ENCODE results near the gene ARHGAP24. TPM values are rescaled to one million over a fixed set of nuclear protein-coding genes. Genes with fewer than 3 reads are reported as not detected.

The ARHGAP24 gene
- total RNA-seq, 2 donors from 2014 or later, result 66.8 to 85.6 TPM

DNA sequence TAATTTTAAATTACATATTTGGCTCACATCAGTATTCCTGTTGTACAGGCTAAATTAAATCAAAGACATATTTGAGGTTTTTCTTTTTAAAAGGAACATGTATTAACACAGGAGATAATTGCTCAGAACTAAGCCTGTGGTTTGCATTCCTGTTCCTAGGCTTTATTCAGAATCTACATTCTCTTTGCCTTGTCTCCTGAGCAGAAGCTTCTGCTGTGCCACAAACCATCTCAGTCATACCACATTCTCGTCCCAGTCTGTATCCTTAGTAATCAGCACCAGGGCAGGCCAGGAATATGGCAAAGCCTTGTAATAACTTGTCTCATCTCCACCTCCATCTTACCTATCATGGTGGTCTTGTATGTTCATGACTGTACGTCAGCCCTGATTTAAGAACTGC lies 162.8 kb downstream of the ARHGAP24 start:
- Mint-ChIP-seq H3K27me3 (ENCODE audit: insufficient read depth) (no peaks in the 10 kb centered on the region), H3K36me3 (ENCODE audit: low read depth) (no peaks in the 10 kb centered on the region), H3K9me3 (no peaks in the 10 kb centered on the region), H3K4me3 (no peak overlapping the region), H3K27ac (no peak overlapping the region), H3K4me1 (peaks cover 7% of the 10 kb centered on the region)
- Histone ChIP-seq H3K9me3 (ENCODE audit: control insufficient read depth, low read length) (no peaks in the 10 kb centered on the region), H3K9ac (ENCODE audit: extremely low read depth, low read length, poor library complexity, severe bottlenecking) (no peak overlapping the region), H3K27me3 (ENCODE audit: control insufficient read depth, insufficient read depth, low read length, poor library complexity, severe bottlenecking) (no peaks in the 10 kb centered on the region), H3K36me3 (ENCODE audit: control insufficient read depth, insufficient read depth, low read length) (no peaks in the 10 kb centered on the region), H3K27ac (ENCODE audit: low read depth, low read length) (no peak overlapping the region), H3K4me3 (ENCODE audit: low read length) (no peak overlapping the region), H3K4me1 (ENCODE audit: control insufficient read depth, insufficient read depth, low read length) (no peaks in the 10 kb centered on the region)
- TF ChIP-seq, protein P1, sequence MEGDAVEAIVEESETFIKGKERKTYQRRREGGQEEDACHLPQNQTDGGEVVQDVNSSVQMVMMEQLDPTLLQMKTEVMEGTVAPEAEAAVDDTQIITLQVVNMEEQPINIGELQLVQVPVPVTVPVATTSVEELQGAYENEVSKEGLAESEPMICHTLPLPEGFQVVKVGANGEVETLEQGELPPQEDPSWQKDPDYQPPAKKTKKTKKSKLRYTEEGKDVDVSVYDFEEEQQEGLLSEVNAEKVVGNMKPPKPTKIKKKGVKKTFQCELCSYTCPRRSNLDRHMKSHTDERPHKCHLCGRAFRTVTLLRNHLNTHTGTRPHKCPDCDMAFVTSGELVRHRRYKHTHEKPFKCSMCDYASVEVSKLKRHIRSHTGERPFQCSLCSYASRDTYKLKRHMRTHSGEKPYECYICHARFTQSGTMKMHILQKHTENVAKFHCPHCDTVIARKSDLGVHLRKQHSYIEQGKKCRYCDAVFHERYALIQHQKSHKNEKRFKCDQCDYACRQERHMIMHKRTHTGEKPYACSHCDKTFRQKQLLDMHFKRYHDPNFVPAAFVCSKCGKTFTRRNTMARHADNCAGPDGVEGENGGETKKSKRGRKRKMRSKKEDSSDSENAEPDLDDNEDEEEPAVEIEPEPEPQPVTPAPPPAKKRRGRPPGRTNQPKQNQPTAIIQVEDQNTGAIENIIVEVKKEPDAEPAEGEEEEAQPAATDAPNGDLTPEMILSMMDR (conservative IDR thresholded peaks at IDR 0.05), result no peak
- WGBS, 2 experiments (ENCODE audit: insufficient coverage in 1 of 2, insufficient read length in 1 of 2), result 83 to 100% methylated on average over 1 to 2 of the region's 2 CpGs
- DNase-seq, result no peak

GRCh38 chr4:85639946-85640345 lies 165.0 kb downstream of the ARHGAP24 start:
- Mint-ChIP-seq H3K27me3 (ENCODE audit: insufficient read depth) (no peaks in the 10 kb centered on the region), H3K27ac (no peak overlapping the region), H3K4me3 (no peak overlapping the region), H3K4me1 (peaks cover 7% of the 10 kb centered on the region), H3K36me3 (ENCODE audit: low read depth) (no peaks in the 10 kb centered on the region), H3K9me3 (no peaks in the 10 kb centered on the region)
- TF ChIP-seq, protein P1 (conservative IDR thresholded peaks at IDR 0.05), result no peak
- Histone ChIP-seq H3K27ac (ENCODE audit: low read depth, low read length) (no peak overlapping the region), H3K9ac (ENCODE audit: extremely low read depth, low read length, poor library complexity, severe bottlenecking) (no peak overlapping the region), H3K27me3 (ENCODE audit: control insufficient read depth, insufficient read depth, low read length, poor library complexity, severe bottlenecking) (no peaks in the 10 kb centered on the region), H3K4me3 (ENCODE audit: low read length) (no peak overlapping the region), H3K9me3 (ENCODE audit: control insufficient read depth, low read length) (no peaks in the 10 kb centered on the region), H3K4me1 (ENCODE audit: control insufficient read depth, insufficient read depth, low read length) (no peaks in the 10 kb centered on the region), H3K36me3 (ENCODE audit: control insufficient read depth, insufficient read depth, low read length) (no peaks in the 10 kb centered on the region)
- DNase-seq, result no peak
- WGBS, 2 experiments (ENCODE audit: insufficient coverage in 1 of 2, insufficient read length in 1 of 2), result 93 to 97% methylated on average over 4 of the region's 4 CpGs

DNA sequence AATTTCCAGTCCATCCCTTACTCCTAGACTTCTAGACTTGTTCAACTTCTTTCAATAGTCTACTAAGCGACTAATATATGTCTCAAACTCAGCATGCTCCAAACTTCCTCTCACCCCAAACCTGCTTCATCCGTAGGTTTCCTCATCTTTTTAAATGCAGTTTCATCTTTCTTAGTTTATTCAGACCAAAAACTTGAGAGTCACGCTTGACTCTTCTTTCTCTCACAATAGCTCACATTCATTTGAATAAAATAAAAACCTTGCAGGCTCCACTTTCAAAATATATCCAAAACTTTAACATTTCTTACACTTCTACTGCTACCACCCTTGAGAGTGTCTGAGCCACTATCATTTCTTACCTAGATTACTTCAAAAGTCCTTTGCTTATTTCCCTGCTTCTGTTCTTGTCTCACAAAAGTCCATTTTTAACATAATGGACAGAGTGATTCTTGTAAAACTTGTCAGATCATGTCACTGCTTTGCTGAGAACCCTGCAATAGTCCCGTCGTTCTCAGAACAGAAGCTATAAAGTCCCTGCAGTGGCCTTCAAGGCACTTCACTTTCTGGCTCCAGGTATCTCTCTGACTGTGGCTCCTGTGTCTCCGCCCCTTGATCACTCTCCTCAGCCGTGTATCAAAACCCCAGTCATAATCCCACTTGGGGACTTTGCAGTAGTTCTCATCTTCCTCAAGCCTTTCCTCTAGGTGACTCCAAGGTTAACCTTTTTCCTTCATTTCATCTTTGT lies 167.6 kb downstream of the ARHGAP24 start:
- WGBS, 2 experiments (ENCODE audit: insufficient coverage in 1 of 2, insufficient read length in 1 of 2), result 87 to 91% methylated on average over 7 of the region's 7 CpGs
- peaks cover 7% of the 10 kb centered on the region for H3K4me1 Mint-ChIP-seq

More for the DNA sequence above, 167.6 kb downstream of the ARHGAP24 start:
- H3K27ac ChIP-seq (ENCODE audit: low read depth, low read length), result no peak overlapping the region
- no peaks in the 10 kb centered on the region for H3K27me3 ChIP-seq (ENCODE audit: control insufficient read depth, insufficient read depth, low read length, poor library complexity, severe bottlenecking)
- H3K36me3 Mint-ChIP-seq (ENCODE audit: low read depth), result no peaks in the 10 kb centered on the region
- no peaks in the 10 kb centered on the region for H3K9me3 Mint-ChIP-seq
- H3K27ac Mint-ChIP-seq, result no peak overlapping the region
- H3K4me1 ChIP-seq (ENCODE audit: control insufficient read depth, insufficient read depth, low read length), result no peaks in the 10 kb centered on the region
- TF ChIP-seq, protein P1 (conservative IDR thresholded peaks at IDR 0.05), result no peak
- no peaks in the 10 kb centered on the region for H3K27me3 Mint-ChIP-seq (ENCODE audit: insufficient read depth)
- H3K4me3 Mint-ChIP-seq, result no peak overlapping the region
- no peak for DNase-seq
- no peak overlapping the region for H3K4me3 ChIP-seq (ENCODE audit: low read length)
- H3K36me3 ChIP-seq (ENCODE audit: control insufficient read depth, insufficient read depth, low read length), result no peaks in the 10 kb centered on the region
- no peak overlapping the region for H3K9ac ChIP-seq (ENCODE audit: extremely low read depth, low read length, poor library complexity, severe bottlenecking)
- H3K9me3 ChIP-seq (ENCODE audit: control insufficient read depth, low read length), result no peaks in the 10 kb centered on the region

All from endodermal cell (in vitro differentiated cells).